ENCODE data around the gene SLCO1A2. TPM values are rescaled to one million over a fixed set of nuclear protein-coding genes. Genes with fewer than 3 reads are reported as not detected.

The SLCO1A2 gene
- total and polyA plus RNA-seq, 2 donors (not counting 3 experiments of a cell fraction or from before 2014, with no cell fraction given), result not detected

- Histone ChIP-seq H2AFZ (ENCODE audit: low read depth, low read length) (no peak overlapping the region), H3K36me3 (ENCODE audit: control insufficient read depth in 2 of 2, extremely low read depth in 1 of 2, insufficient read depth in 2 of 2, low read length in 2 of 2) (no peaks in the 10 kb centered on the region), H3K27ac (ENCODE audit: insufficient read depth, low read depth, low read length) (no peak overlapping the region), H3K27me3 (ENCODE audit: control insufficient read depth in 2 of 2, insufficient read depth in 2 of 2, low read length in 2 of 2) (peaks cover 0 to 3% of the 10 kb centered on the region in 2 experiments), H3K4me2 (ENCODE audit: insufficient read depth, low read length) (no peak overlapping the region), H3K9ac (replicated peaks; ENCODE audit: extremely low read depth, insufficient read depth, low read length) (no peak overlapping the region), H3K4me1 (ENCODE audit: control insufficient read depth, extremely low read depth, insufficient read depth, low read length) (no peaks in the 10 kb centered on the region), H3K79me2 (ENCODE audit: control insufficient read depth, insufficient read depth, low read length) (no peaks in the 10 kb centered on the region), H4K20me1 (replicated peaks; ENCODE audit: control insufficient read depth, extremely low read depth, insufficient read depth, low read length) (no peaks in the 10 kb centered on the region), H3K4me3 (replicated peaks in 1 of 3; ENCODE audit: insufficient read depth in 1 of 3, low read depth in 1 of 3, low read length in 3 of 3) (no peak overlapping the region), H3K9me3 (replicated peaks; ENCODE audit: control insufficient read depth, insufficient read depth, low read length) (no peaks in the 10 kb centered on the region), H3K9me1 (replicated peaks; ENCODE audit: control insufficient read depth, extremely low read depth, insufficient read depth, low read length) (no peaks in the 10 kb centered on the region)
- peak; percentile 15 for DNase-seq (ENCODE audit: low read depth, low spot score)
- ChIA-PET POLR2A (no interaction called here), CTCF (no interaction called here)
- no TSS peak for BruUV-seq (replicated peaks)
- dilution Hi-C loops (cut with MboI; ENCODE audit: extremely low pct_ligation_motif_present, low sequenced_read_pairs), result no loop called here
- intact Hi-C loops (cut with micrococcal nuclease), result no loop called here
- FAIRE-seq, result no peak
- TF ChIP-seq JUN (IDR thresholded peaks at IDR 0.05; ENCODE audit: borderline replicate concordance, insufficient read depth, insufficient read length, low read depth) (no peak), FOS (IDR thresholded peaks at IDR 0.05; ENCODE audit: borderline replicate concordance, insufficient read depth, low read length) (no peak), MAX (IDR thresholded peaks at IDR 0.05; ENCODE audit: insufficient read depth, insufficient read length) (no peak), POLR2AphosphoS5 (IDR thresholded peaks at IDR 0.05; ENCODE audit: insufficient read depth, low read depth, low read length) (no peak), EZH2 (IDR thresholded peaks at IDR 0.05; ENCODE audit: borderline replicate concordance, low read depth, low read length, severe bottlenecking) (no peak), CTCF (IDR thresholded peaks at IDR 0.05; ENCODE audit: extremely low read depth in 1 of 2, insufficient read depth in 1 of 2, low read depth in 1 of 2, low read length in 2 of 2) (no peak), POLR2A (IDR thresholded peaks at IDR 0.05; ENCODE audit: low read depth, low read length) (no peak), GATA2 (IDR thresholded peaks at IDR 0.05; ENCODE audit: insufficient read depth, insufficient read length, low read depth, low read length) (no peak), MYC (IDR thresholded peaks at IDR 0.05; ENCODE audit: low read depth, low read length) (no peak)
Observed at GRCh38 chr12:21276826-21277225, 57.9 kb downstream of the SLCO1A2 start.

Data from endothelial cell of umbilical vein (primary cell).